ENCODE data around the gene HORMAD1.

HORMAD1 gene

GRCh38 chr1:150761801-150762200 is 41.1 kb upstream of the HORMAD1 start:
- no peak for TF ChIP-seq CTCF (IDR thresholded peaks at IDR 0.05; ENCODE audit: low read depth, low read length)
- H3K4me3 ChIP-seq (replicated peaks in 1 of 2; ENCODE audit: low read depth in 2 of 2, low read length in 2 of 2), result no peak overlapping the region
- DNase-seq (ENCODE audit: low read depth in 2 of 2), result no peak

GRCh38 chr1:150760013-150760412 is 39.3 kb upstream of the HORMAD1 start:
- no peak for TF ChIP-seq CTCF (IDR thresholded peaks at IDR 0.05; ENCODE audit: low read depth, low read length)
- no peak for DNase-seq (ENCODE audit: low read depth in 2 of 2)
- H3K4me3 ChIP-seq (replicated peaks in 1 of 2; ENCODE audit: low read depth in 2 of 2, low read length in 2 of 2), result no peak overlapping the region

DNA sequence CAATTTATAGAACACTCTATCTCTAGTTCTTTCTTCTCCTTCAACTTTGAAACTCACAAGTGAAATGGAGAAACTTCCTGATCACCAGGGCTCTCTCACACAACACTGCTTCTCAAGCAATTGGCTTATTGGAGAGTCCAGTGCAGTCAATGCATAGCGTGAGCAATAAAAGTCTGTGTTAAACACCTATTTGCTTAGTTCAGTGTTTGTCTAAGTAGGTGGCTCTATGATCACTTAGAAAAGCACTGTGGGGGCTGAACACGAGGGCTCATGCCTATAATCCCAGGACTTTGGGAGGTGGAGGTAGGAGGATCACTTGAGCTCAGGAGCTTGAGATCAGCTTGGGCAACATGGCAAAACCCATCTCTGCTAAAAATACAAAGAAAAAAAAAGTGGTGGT is 32.7 kb upstream of the HORMAD1 start:
- no peak for DNase-seq (ENCODE audit: low read depth in 2 of 2)
- no peak for TF ChIP-seq CTCF (IDR thresholded peaks at IDR 0.05; ENCODE audit: low read depth, low read length)
- no peak overlapping the region for H3K4me3 ChIP-seq (replicated peaks in 1 of 2; ENCODE audit: low read depth in 2 of 2, low read length in 2 of 2)

DNA sequence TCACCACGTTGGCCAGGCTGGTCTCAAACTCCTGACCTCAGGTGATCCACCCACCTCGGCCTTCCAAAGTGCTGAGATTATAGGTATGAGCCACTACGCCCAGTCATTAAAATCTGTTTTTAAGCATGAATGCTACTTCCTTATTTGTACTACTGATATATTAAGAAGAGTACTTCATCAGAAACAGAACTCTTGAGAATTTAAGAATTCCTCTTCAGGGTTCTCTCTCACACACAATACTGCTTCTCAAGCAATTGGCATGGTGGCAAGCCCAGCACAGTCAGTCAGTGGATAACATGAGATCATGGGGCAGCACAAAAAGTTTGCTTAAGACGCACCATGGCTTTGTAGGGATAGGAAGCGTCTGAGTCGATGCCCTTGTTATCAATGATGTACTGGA is 30.7 kb upstream of the HORMAD1 start:
- H3K4me3 ChIP-seq (replicated peaks in 1 of 2; ENCODE audit: low read depth in 2 of 2, low read length in 2 of 2), result no peak overlapping the region
- no peak for DNase-seq (ENCODE audit: low read depth in 2 of 2)
- TF ChIP-seq CTCF (IDR thresholded peaks at IDR 0.05; ENCODE audit: low read depth, low read length), result no peak

DNA sequence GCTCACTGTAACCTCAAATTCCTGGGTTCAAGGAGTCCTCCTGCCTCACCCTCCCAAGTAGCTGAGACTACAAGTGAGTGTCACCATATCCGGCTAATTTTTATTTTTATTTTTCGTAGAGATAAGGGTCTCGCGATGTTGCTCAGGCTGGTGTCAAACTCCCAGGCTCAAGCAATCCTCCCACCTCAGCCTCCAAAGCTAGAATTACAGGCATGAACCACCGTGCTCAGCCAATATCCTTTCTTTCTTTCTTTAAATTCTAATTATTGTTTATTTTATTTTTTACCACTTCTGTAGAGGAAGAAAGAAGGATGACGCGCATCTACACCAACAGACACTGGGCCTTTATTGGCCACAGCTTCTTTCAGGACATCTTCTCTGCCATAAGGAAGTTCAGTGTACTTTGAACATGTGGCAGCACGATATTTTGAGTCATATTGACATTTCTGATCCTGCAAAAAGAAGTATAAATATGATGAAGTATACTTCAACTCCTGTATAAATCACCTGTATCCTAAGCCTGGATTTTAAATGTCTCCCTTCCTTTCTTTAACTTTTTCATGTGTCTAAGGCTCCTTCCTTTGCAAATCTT is 29.1 kb upstream of the HORMAD1 start:
- no peak overlapping the region for H3K4me3 ChIP-seq (replicated peaks in 1 of 2; ENCODE audit: low read depth in 2 of 2, low read length in 2 of 2)
- no peak for TF ChIP-seq CTCF (IDR thresholded peaks at IDR 0.05; ENCODE audit: low read depth, low read length)
- no peak for DNase-seq (ENCODE audit: low read depth in 2 of 2)

DNA sequence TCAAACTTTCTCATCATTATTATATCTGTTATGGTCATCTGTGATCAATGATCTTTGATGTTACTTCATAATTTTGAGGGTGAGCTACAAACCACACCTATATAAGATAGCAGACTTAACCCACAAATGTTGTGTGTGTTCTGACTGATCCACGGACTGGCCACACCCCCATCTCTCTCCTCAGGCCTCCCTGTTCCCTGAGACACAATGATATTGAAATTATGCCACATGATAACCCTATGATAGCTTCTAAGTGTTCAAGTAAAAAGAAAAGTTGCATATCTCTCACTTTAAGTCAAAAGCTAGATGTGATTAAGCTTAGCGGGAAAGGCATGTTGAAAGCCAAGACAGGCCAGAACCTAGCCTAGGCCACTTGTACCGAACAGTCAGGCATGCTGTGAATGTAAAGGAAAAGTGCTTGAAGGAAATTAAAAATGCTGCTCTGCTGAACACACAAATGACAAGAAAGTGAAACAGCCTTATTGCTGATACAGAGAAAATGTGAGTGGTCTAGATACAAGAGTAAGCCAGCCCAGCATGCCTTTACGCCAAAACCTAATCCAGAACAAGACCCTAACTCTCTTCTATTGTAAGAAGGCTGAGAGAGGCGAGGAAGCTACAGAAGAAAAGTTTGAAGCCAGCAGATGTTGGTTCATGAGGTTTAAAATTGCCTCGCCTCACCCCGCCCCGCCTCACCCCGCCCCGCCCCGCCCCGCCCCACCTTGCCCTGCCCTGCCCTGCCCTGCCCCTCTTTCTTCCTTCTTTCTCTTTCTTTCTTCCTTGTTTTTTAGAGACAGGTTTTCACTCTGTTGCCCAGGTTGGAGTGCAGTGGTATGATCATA is 28.4 kb upstream of the HORMAD1 start:
- no peak for DNase-seq (ENCODE audit: low read depth in 2 of 2)
- no peak overlapping the region for H3K4me3 ChIP-seq (replicated peaks in 1 of 2; ENCODE audit: low read depth in 2 of 2, low read length in 2 of 2)
- TF ChIP-seq CTCF (IDR thresholded peaks at IDR 0.05; ENCODE audit: low read depth, low read length), result no peak
